ENCODE data around the gene OR9G1. TPM values are rescaled to one million over a fixed set of nuclear protein-coding genes. Genes with fewer than 3 reads are reported as not detected.

Gene OR9G1, protein sequence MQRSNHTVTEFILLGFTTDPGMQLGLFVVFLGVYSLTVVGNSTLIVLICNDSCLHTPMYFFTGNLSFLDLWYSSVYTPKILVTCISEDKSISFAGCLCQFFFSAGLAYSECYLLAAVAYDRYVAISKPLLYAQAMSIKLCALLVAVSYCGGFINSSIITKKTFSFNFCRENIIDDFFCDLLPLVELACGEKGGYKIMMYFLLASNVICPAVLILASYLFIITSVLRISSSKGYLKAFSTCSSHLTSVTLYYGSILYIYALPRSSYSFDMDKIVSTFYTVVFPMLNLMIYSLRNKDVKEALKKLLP
- not detected in 2 replicates for total RNA-seq

DNA sequence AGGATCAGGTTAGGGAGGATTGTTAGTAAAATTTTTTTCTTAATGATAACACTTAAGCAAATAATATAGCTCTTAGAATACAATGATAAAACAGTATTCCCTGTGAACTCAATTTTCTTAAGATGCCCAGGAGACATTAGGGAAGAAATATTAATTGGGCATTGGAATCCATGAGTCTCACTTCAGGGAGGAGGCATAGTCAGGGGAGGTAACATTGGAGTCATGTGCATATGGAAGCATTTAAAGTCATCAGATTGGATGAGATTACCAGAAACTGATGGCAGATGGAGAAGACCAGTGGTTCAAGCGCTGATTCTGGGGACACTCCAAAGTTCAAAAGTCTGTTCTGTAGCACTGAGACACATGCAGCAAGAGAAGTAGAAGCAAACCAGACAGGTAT lies at the start of gene OR9G1:
Gene OR9G1, plus strand, starts transcription at position 301 of the 400 bp plus-strand sequence. CDS start 1,293 bp downstream, outside the sequence.

GRCh38 chr11:56663386-56663785 lies 35.5 kb upstream of the OR9G1 start, which contains the start of gene OR5AR1:
TSS of gene OR5AR1 (plus strand) at chr11:56663686. CDS start at chr11:56663686, 0 bp downstream.

DNA sequence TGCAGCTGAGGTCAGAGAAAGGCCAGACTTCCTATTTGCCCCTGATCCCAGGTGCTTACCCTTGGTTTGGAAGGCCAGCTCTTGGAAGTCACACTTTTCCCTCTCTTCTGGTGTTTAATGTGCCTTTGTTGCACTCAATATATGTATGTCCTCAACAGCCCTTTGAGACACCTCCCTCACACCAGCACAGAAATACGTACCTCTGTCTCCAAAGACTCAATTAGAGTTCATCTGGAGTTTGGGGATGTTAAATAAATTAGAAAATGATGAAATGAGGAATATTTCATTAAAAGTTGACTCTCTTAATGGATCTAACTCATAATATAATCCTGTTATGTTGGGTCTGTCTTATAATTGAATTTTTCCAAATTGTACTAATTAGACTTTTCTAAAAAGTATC lies 49.7 kb downstream of the OR9G1 start, which contains the start of gene OR9G4:
Gene OR9G4, minus strand, starts transcription at position 101 of the 400 bp plus-strand sequence. CDS start 4,931 bp downstream, outside the sequence.

Other genes with a start within 250 kb of the OR9G1 start
- not detected in 2 replicates for gene OR5M3, start 225.7 kb upstream of the OR9G1 start, total RNA-seq
- gene OR5M8, start 207.7 kb upstream of the OR9G1 start, total RNA-seq: not detected in 2 replicates
- gene OR5M11, start 155.8 kb upstream of the OR9G1 start, total RNA-seq: not detected in 2 replicates
- not detected in 2 replicates for gene OR5M10, start 121.4 kb upstream of the OR9G1 start, total RNA-seq
- not detected in 2 replicates for gene OR5M1, start 84.2 kb upstream of the OR9G1 start, total RNA-seq
- not detected in 2 replicates for gene OR5AP2, start 56.7 kb upstream of the OR9G1 start, total RNA-seq
- not detected in 2 replicates for gene OR5AR1, start 35.4 kb upstream of the OR9G1 start, total RNA-seq
- not detected in 2 replicates for gene OR9G4, start 49.6 kb downstream of the OR9G1 start, total RNA-seq

Measured in bladder microvascular endothelial cell (primary cell).